A549 (cell line): ENCODE results near the gene EIF2B5.

ENCODE experiments used
- HDAC2 ChIP-seq: fragments of 200-600 bp; sonication (generic); IDR thresholded peaks from 2 replicates; pipeline ENCODE4 v1.6.1; 2016
- POLR2A ChIP-seq: IDR thresholded peaks from 2 replicates; pipeline ENCODE4 v1.6.1; 2012; ENCODE audit warnings: mild to moderate bottlenecking, low read length
- RAD21 ChIP-seq, 2 experiments: fragments of >200 bp in 1 of 2; sonication (Bioruptor Twin) in 1 of 2; formaldehyde crosslinking in 1 of 2; IDR thresholded peaks in 1 of 2; conservative IDR thresholded peaks in 1 of 2; 2 replicates in 1 of 2; 3 replicates in 1 of 2; pipeline ENCODE4 v1.6.1; 2012 to 2018; ENCODE audit warnings: inconsistent platforms in 1 of 2
- RFX5 ChIP-seq: fragments of 450-650 bp; IDR thresholded peaks from 2 replicates; pipeline ENCODE4 v1.7.1; 2014; ENCODE audit warnings: antibody characterized with exemption, mild to moderate bottlenecking, moderate library complexity
- SMC3 ChIP-seq: fragments of >200 bp; sonication (Bioruptor Twin); formaldehyde crosslinking; IDR thresholded peaks from 3 replicates; pipeline ENCODE4 v1.6.1; 2018; ENCODE audit warnings: inconsistent platforms
- ZFP36 ChIP-seq: fragments of 450-650 bp; IDR thresholded peaks from 2 replicates; pipeline ENCODE4 v1.6.1; 2014; ENCODE audit warnings: borderline replicate concordance; ENCODE audit not compliant: partially characterized antibody
- TF ChIP-seq, protein P1 (sequence below): fragments of >200 bp; sonication (Bioruptor Twin); formaldehyde crosslinking; IDR thresholded peaks from 3 replicates; pipeline ENCODE4 v1.5.1; 2016

DNA sequence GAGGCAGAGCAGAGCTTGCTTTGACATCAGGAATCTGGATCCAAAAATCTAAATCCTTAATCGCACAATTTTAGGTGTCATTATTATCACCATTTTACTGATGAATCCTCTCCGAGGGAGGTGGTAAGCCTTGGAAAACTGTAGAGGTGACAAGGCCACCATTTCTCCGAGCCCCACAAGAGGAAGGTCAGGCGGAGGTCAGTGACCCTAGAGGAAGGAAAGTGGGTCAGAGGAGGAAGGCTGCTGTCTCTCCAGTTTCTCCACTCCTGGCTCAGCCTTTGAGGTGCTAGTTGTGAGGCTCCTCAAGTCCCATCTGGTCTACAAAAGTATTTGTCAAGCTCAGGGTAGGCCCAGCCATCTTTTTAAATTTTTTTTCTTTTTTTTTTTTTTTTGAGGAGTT, 23.2 kb downstream of the EIF2B5 start:
- TF ChIP-seq, protein P1, sequence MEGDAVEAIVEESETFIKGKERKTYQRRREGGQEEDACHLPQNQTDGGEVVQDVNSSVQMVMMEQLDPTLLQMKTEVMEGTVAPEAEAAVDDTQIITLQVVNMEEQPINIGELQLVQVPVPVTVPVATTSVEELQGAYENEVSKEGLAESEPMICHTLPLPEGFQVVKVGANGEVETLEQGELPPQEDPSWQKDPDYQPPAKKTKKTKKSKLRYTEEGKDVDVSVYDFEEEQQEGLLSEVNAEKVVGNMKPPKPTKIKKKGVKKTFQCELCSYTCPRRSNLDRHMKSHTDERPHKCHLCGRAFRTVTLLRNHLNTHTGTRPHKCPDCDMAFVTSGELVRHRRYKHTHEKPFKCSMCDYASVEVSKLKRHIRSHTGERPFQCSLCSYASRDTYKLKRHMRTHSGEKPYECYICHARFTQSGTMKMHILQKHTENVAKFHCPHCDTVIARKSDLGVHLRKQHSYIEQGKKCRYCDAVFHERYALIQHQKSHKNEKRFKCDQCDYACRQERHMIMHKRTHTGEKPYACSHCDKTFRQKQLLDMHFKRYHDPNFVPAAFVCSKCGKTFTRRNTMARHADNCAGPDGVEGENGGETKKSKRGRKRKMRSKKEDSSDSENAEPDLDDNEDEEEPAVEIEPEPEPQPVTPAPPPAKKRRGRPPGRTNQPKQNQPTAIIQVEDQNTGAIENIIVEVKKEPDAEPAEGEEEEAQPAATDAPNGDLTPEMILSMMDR: no peak
- no peak for TF ChIP-seq POLR2A
- TF ChIP-seq SMC3: no peak
- TF ChIP-seq ZFP36: no peak
- TF ChIP-seq RFX5: no peak
- TF ChIP-seq HDAC2: no peak
- no peak for TF ChIP-seq RAD21 (conservative IDR thresholded peaks at IDR 0.05 in 1 of 2, IDR thresholded peaks at IDR 0.05 in 1 of 2)
